H1 (cell line): ENCODE data around the gene KIAA0513. TPM values are rescaled to one million over a fixed set of nuclear protein-coding genes. Genes with fewer than 3 reads are reported as not detected.

Experiments used
- CTCF ChIA-PET: fragments of 300-600 bp; sonication (Branson Sonifier 250); formaldehyde crosslinking; loops from one replicate; lab custom pipeline; 2021; ENCODE audit not compliant: partially characterized antibody; lab: Charles Lee
- POLR2A ChIA-PET: fragments of 300-600 bp; sonication (Branson Sonifier 250); formaldehyde crosslinking; loops from one replicate; lab custom pipeline; 2021; ENCODE audit warnings: inconsistent platforms; ENCODE audit not compliant: partially characterized antibody; lab: Charles Lee
- DNase-seq, 2 experiments: peaks; one replicate each; pipeline versions ENCODE4 v3.0.0 to v3.0.0-alpha.2; 2010 to 2022; ENCODE audit warnings: low spot score in 2 of 2, low read depth in 1 of 2, mixed read lengths in 1 of 2
- FAIRE-seq: peaks from 2 replicates; lab custom pipeline; 2011; peaks lifted over from hg19 to GRCh38; lab: Jason Lieb, UNC
- H2AFZ ChIP-seq: 2 replicates; pipeline ENCODE4 v1.8.1; 2012; ENCODE audit warnings: low read length, inconsistent platforms
- H2AK5ac ChIP-seq: 2 replicates; pipeline ENCODE4 v1.6.1; 2013; ENCODE audit warnings: low read depth, low read length
- H2BK120ac ChIP-seq: replicated peaks from 2 replicates; pipeline ENCODE3; 2013; ENCODE audit warnings: low read depth, low read length, inconsistent platforms
- H2BK12ac ChIP-seq: 2 replicates; pipeline ENCODE4 v1.6.1; 2013; ENCODE audit warnings: low read depth, low read length
- H2BK15ac ChIP-seq: 2 replicates; pipeline ENCODE4 v1.6.1; 2013; ENCODE audit warnings: low read length
- H2BK20ac ChIP-seq: 2 replicates; pipeline ENCODE4 v1.6.1; 2013; ENCODE audit warnings: low read length
- H2BK5ac ChIP-seq: 2 replicates; pipeline ENCODE4 v1.6.1; 2013; ENCODE audit warnings: low read depth, low read length
- H3K14ac ChIP-seq: 2 replicates; pipeline ENCODE4 v1.6.1; 2013; ENCODE audit warnings: inconsistent platforms; ENCODE audit not compliant: insufficient read length
- H3K18ac ChIP-seq: 2 replicates; pipeline ENCODE4 v1.6.1; 2013; ENCODE audit warnings: low read length; ENCODE audit errors: extremely low read depth
- H3K23ac ChIP-seq: 2 replicates; pipeline ENCODE4 v1.6.1; 2013; ENCODE audit warnings: inconsistent platforms; ENCODE audit not compliant: insufficient read length
- H3K23me2 ChIP-seq: 2 replicates; pipeline ENCODE4 v1.6.1; 2013; ENCODE audit warnings: low read depth, low read length
- H3K27ac ChIP-seq: 2 replicates; pipeline ENCODE4 v1.6.1; 2011; ENCODE audit warnings: low read depth, low read length, inconsistent platforms
- H3K27me3 ChIP-seq, 4 experiments: replicated peaks in 1 of 4; 1 replicate in 1 of 4; 2 replicates in 3 of 4; pipeline versions ENCODE4 v1.6.1 to v1.8.1; 2011 to 2013; ENCODE audit warnings: low read length in 3 of 4, mild to moderate bottlenecking in 3 of 4, inconsistent platforms in 2 of 4, mixed read lengths in 2 of 4, moderate library complexity in 1 of 4; ENCODE audit not compliant: control insufficient read depth in 3 of 4, insufficient read depth in 3 of 4; ENCODE audit errors: extremely low read depth in 1 of 4
- H3K36me3 ChIP-seq, 4 experiments: 2 replicates each; pipeline versions ENCODE4 v1.6.1 to v1.8.1; 2011 to 2013; ENCODE audit warnings: mild to moderate bottlenecking in 4 of 4, low read length in 3 of 4, moderate library complexity in 2 of 4, control low read depth in 1 of 4, inconsistent platforms in 1 of 4; ENCODE audit not compliant: insufficient read depth in 4 of 4, control insufficient read depth in 2 of 4
- H3K4ac ChIP-seq: replicated peaks from 2 replicates; pipeline ENCODE3; 2013; ENCODE audit warnings: low read length, low read depth, mixed read lengths, inconsistent platforms; ENCODE audit not compliant: insufficient read length
- H3K4me1 ChIP-seq, 4 experiments: replicated peaks in 1 of 4; 1 replicate in 1 of 4; 2 replicates in 3 of 4; pipeline versions ENCODE4 v1.6.1 to v1.8.1; 2011 to 2013; ENCODE audit warnings: low read length in 3 of 4, inconsistent platforms in 2 of 4, mixed read lengths in 1 of 4; ENCODE audit not compliant: insufficient read depth in 4 of 4, control insufficient read depth in 3 of 4
- H3K4me2 ChIP-seq, 2 experiments: 2 replicates each; pipeline versions ENCODE4 v1.6.1 to v1.8.1; 2011 to 2013; ENCODE audit warnings: low read depth in 2 of 2, low read length in 2 of 2, control low read depth in 1 of 2, inconsistent platforms in 1 of 2, mild to moderate bottlenecking in 1 of 2; ENCODE audit not compliant: insufficient read depth in 1 of 2
- H3K4me3 ChIP-seq, 4 experiments: fragments of 200-600, 300-600 bp in 1 of 4; sonication (generic), shearing (Covaris generic), sonication (Bioruptor Twin) in 1 of 4; 2 replicates each; pipeline versions ENCODE4 v1.5.1 to v1.8.1; 2011 to 2016; ENCODE audit warnings: low read length in 4 of 4, low read depth in 3 of 4, control low read depth in 2 of 4, inconsistent platforms in 2 of 4, mild to moderate bottlenecking in 2 of 4, mixed read lengths in 1 of 4, moderate library complexity in 1 of 4; ENCODE audit not compliant: insufficient read depth in 2 of 4; ENCODE audit errors: extremely low read depth in 1 of 4
- H3K56ac ChIP-seq: replicated peaks from 2 replicates; pipeline ENCODE3; 2013; ENCODE audit warnings: low read depth, mild to moderate bottlenecking, mixed read lengths, low read length, inconsistent platforms; ENCODE audit not compliant: insufficient read length
- H3K79me1 ChIP-seq: 2 replicates; pipeline ENCODE4 v1.6.1; 2013; ENCODE audit warnings: low read depth, low read length, control low read depth
- H3K79me2 ChIP-seq, 2 experiments: 2 replicates each; pipeline versions ENCODE4 v1.6.1 to v1.8.1; 2012 to 2013; ENCODE audit warnings: low read length in 2 of 2, mild to moderate bottlenecking in 2 of 2, inconsistent platforms in 1 of 2; ENCODE audit not compliant: insufficient read depth in 2 of 2, control insufficient read depth in 1 of 2
- H3K9ac ChIP-seq, 4 experiments: replicated peaks in 1 of 4; 1 replicate in 1 of 4; 2 replicates in 3 of 4; pipeline versions ENCODE4 v1.6.1 to v1.8.1; 2011 to 2013; ENCODE audit warnings: low read depth in 3 of 4, low read length in 3 of 4, control low read depth in 2 of 4, mild to moderate bottlenecking in 2 of 4, moderate library complexity in 2 of 4, inconsistent platforms in 1 of 4; ENCODE audit errors: extremely low read depth in 1 of 4
- H3K9me3 ChIP-seq, 2 experiments: 2 replicates each; pipeline versions ENCODE4 v1.6.1 to v1.8.1; 2012 to 2013; ENCODE audit warnings: mild to moderate bottlenecking in 2 of 2, moderate library complexity in 2 of 2, control low read depth in 1 of 2, inconsistent platforms in 1 of 2, low read depth in 1 of 2, low read length in 1 of 2, mixed read lengths in 1 of 2; ENCODE audit not compliant: insufficient read depth in 2 of 2
- H4K20me1 ChIP-seq, 2 experiments: replicated peaks in 1 of 2; 2 replicates each; pipeline versions ENCODE3 to v1.8.1; 2011 to 2013; ENCODE audit warnings: inconsistent platforms in 2 of 2, low read length in 2 of 2, mild to moderate bottlenecking in 1 of 2; ENCODE audit not compliant: insufficient read depth in 2 of 2, control insufficient read depth in 1 of 2
- H4K5ac ChIP-seq: 2 replicates; pipeline ENCODE4 v1.6.1; 2013; ENCODE audit warnings: low read length, low read depth, mixed read lengths, inconsistent platforms; ENCODE audit not compliant: insufficient read length
- H4K8ac ChIP-seq: 2 replicates; pipeline ENCODE4 v1.8.0; 2013; ENCODE audit warnings: mild to moderate bottlenecking, moderate library complexity, low read length, inconsistent platforms; ENCODE audit not compliant: insufficient read depth; ENCODE audit errors: extremely low read depth
- H4K91ac ChIP-seq: replicated peaks from 2 replicates; pipeline ENCODE3; 2013; ENCODE audit warnings: low read length, mixed read lengths, inconsistent platforms; ENCODE audit not compliant: insufficient read length
- ASH2L ChIP-seq: fragments of 200-600, 300-600 bp; sonication (generic); IDR thresholded peaks from one replicate; pipeline ENCODE4 v1.7.1; 2017; ENCODE audit warnings: low read length
- BACH1 ChIP-seq: IDR thresholded peaks from 2 replicates; pipeline ENCODE4 v1.6.1; 2012; ENCODE audit warnings: low read length, improper control_type of control experiment
- CBX5 ChIP-seq: fragments of 300-800, 300-1000 bp; sonication (generic); IDR thresholded peaks from 2 replicates; pipeline ENCODE4 v1.7.1; 2016; ENCODE audit warnings: antibody characterized with exemption, low read length, low read depth
- EP300 ChIP-seq, 2 experiments: IDR thresholded peaks; 1 replicate in 1 of 2; 2 replicates in 1 of 2; pipeline ENCODE4 v1.6.1; 2011 to 2012; ENCODE audit warnings: low read depth in 2 of 2, low read length in 2 of 2, mild to moderate bottlenecking in 2 of 2, borderline replicate concordance in 1 of 2, inconsistent platforms in 1 of 2, moderate library complexity in 1 of 2
- FOSL1 ChIP-seq: IDR thresholded peaks from 2 replicates; pipeline ENCODE4 v1.6.1; 2011; ENCODE audit warnings: mild to moderate bottlenecking, low read depth, low read length, moderate library complexity; ENCODE audit not compliant: insufficient read depth
- PHF8 ChIP-seq: fragments of 200-600 bp; sonication (generic); conservative IDR thresholded peaks from 2 replicates; pipeline ENCODE4 v1.7.1; 2012; ENCODE audit warnings: low read depth, mild to moderate bottlenecking, inconsistent platforms, low read length, moderate library complexity
- RXRA ChIP-seq: IDR thresholded peaks from 2 replicates; pipeline ENCODE4 v1.6.1; 2011; ENCODE audit warnings: low read depth, mild to moderate bottlenecking, low read length, moderate library complexity; ENCODE audit not compliant: insufficient read depth
- WGBS, 2 experiments: shearing (Covaris generic) in 1 of 2; methylation state at CpG; one replicate each; pipeline versions ENCODE4 v1.1.6 to v1.1.7; 2013 to 2015; ENCODE audit warnings: low lambda C conversion rate in 2 of 2, mixed read lengths in 2 of 2, inconsistent platforms in 1 of 2, low coverage in 1 of 2, missing lambda C conversion rate in 1 of 2; ENCODE audit not compliant: insufficient replicate concordance in 2 of 2, insufficient coverage in 1 of 2, insufficient read length in 1 of 2; ENCODE audit errors: extremely low coverage in 1 of 2, missing lambda C conversion rate in 1 of 2; 5-methylcytosine and 5-hydroxymethylcytosine counted together
- polyA plus RNA-seq, 7 experiments: library from polyadenylated mRNA; depleted of rRNA in 3 of 7; stranded (reverse) in 5 of 7; unstranded in 2 of 7; fragments of >200 nt in 5 of 7; fragments of 200-250 nt in 2 of 7; gene quantifications; 1 replicate in 5 of 7; 2 replicates in 1 of 7; 4 replicates in 1 of 7; pipeline versions ENCODE4 v1.2.1 to v1.2.3, GENCODE V29; 2011 to 2013; ENCODE audit warnings: missing spikeins in 2 of 7, mixed read lengths in 2 of 7
- total RNA-seq: library from RNA; stranded (reverse); fragmentation: NEBNext Ultra II Directional; extraction: Animal tissue kit (Norgen Biotek cat#: 25700); gene quantifications from 2 replicates; pipeline ENCODE4 v1.2.1, GENCODE V29; 2021
- TF ChIP-seq, protein P1 (sequence below): IDR thresholded peaks from 2 replicates; pipeline ENCODE4 v1.6.1; 2012; ENCODE audit warnings: low read length, inconsistent platforms

Gene KIAA0513
- total and polyA plus RNA-seq, 2 of the 8 experiments (the other 6 are each of a cell fraction or from before 2014, with no cell fraction given), result 2.1 to 6.1 TPM

DNA sequence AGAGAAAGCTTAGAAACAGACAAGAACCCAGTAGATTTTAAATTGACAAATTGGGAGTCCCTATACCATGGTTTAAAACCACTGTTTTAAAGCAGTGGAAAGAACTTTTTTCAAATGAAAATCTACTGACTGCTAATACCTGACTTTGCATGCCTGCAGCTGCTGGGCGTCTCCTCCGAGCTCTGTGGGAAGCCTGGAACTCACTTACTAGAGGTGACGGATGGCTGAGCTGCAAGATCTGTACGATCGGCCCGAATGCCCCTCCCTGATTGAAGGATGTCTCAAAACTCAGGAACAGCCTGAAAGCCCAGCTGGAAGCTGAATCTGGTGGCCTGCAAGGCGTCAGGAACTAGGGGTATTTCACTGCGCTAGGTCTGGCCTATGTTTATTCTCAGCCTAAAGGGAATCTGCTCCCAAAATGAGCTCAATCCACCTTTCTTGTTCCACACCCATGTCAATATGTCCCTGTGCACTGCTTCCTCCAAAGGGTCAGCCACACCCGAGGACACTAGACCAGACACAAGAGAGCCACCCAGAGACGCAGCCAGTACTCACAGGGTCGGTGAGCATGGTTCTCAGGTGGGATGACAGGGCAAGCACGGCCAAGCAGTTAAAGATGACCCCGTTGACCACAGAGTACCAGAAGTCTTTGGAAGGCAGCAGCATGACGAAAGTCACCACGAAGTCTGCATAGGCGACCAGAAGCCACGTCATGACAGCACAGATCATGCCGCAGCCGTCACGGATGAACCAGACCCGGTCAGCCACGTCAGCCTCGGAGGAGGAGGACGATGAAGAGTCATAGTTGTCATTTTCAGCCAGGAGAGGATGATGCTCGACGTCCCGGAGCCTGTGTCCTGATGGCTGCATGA lies 37.6 kb upstream of the KIAA0513 start:
- H4K20me1 ChIP-seq, result peaks cover 0 to 9% of the 10 kb centered on the region in 2 experiments
- no peaks in the 10 kb centered on the region for H3K27me3 ChIP-seq
- no peak overlapping the region for H3K56ac ChIP-seq
- no peak overlapping the region for H4K91ac ChIP-seq
- CTCF ChIA-PET, result interaction anchor here (0.6 to 2.5 kb wide), 8 partner anchors 10 to 138 kb away, joined by 3 to 11 read pairs (median 4); no protein-coding TSS in a partner anchor
- no peak overlapping the region for H3K27ac ChIP-seq
- TF ChIP-seq RXRA, result no peak
- TF ChIP-seq BACH1, result no peak
- TF ChIP-seq, protein P1, sequence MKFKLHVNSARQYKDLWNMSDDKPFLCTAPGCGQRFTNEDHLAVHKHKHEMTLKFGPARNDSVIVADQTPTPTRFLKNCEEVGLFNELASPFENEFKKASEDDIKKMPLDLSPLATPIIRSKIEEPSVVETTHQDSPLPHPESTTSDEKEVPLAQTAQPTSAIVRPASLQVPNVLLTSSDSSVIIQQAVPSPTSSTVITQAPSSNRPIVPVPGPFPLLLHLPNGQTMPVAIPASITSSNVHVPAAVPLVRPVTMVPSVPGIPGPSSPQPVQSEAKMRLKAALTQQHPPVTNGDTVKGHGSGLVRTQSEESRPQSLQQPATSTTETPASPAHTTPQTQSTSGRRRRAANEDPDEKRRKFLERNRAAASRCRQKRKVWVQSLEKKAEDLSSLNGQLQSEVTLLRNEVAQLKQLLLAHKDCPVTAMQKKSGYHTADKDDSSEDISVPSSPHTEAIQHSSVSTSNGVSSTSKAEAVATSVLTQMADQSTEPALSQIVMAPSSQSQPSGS, result no peak
- TF ChIP-seq CBX5, result no peak
- no peak for TF ChIP-seq EP300 (IDR thresholded peaks at IDR 0.05; ENCODE audit: borderline replicate concordance in 1 of 2, low read depth in 2 of 2, low read length in 2 of 2)
- no peak for TF ChIP-seq ASH2L
- no peak for TF ChIP-seq PHF8
- no peak for TF ChIP-seq FOSL1
- 0 out of 7 replicates have a peak, but pooled peaks cover 0 to 3% (median 0%) of the 10 kb centered on the region in 4 experiments for H3K4me1 ChIP-seq
- no peak overlapping the region for H4K8ac ChIP-seq
- no peak overlapping the region for H3K23ac ChIP-seq
- no peak overlapping the region for H3K4me3 ChIP-seq
- no peak overlapping the region for H2BK12ac ChIP-seq
- peaks cover 3 to 6% of the 10 kb centered on the region in 2 experiments; a peak in 3 of 4 replicates for H3K79me2 ChIP-seq
- H2AK5ac ChIP-seq, result no peak overlapping the region
- H2BK15ac ChIP-seq, result no peak overlapping the region
- no peaks in the 10 kb centered on the region for H3K79me1 ChIP-seq
- no peak overlapping the region for H3K18ac ChIP-seq
- no peak overlapping the region for H3K9ac ChIP-seq
- no peak overlapping the region for H2BK5ac ChIP-seq
- H2AFZ ChIP-seq, result no peak overlapping the region
- H2BK20ac ChIP-seq, result no peak overlapping the region
- DNase-seq, result no peak
- H3K36me3 ChIP-seq, result peaks cover 8 to 35% (median 10%) of the 10 kb centered on the region in 4 experiments; a peak in 7 of 8 replicates
- 89% methylated on average over 27 of the region's 27 CpGs; no CpG with 5 or more reads in 1 of the 2 experiments for WGBS, 2 experiments
- H3K4me2 ChIP-seq, result no peak overlapping the region
- H4K5ac ChIP-seq, result no peak overlapping the region
- FAIRE-seq, result no peak
- POLR2A ChIA-PET, result no interaction called here
- no peaks in the 10 kb centered on the region for H3K23me2 ChIP-seq
- no peak overlapping the region for H3K4ac ChIP-seq
- no peak overlapping the region for H2BK120ac ChIP-seq
- H3K14ac ChIP-seq, result no peak overlapping the region
- no peaks in the 10 kb centered on the region for H3K9me3 ChIP-seq
